Activated CD4-positive, alpha-beta T cell treated with anti-CD3 and anti-CD28 coated beads, Interleukin-2, amount 50 U/mL, for 4 hours (primary cell): ENCODE data around the gene TMTC4.
"Not testable (repeated sequence)": the region's sequence is repeated elsewhere in the genome, so short reads cannot be mapped to it uniquely, and the experiment has no call there.

ENCODE experiments used
- DNase-seq, 2 experiments: peaks; one replicate each; pipeline ENCODE4 v3.0.0-alpha.2; 2020

The TMTC4 gene

GRCh38 chr13:100581030-100581429 is 93.6 kb downstream of the TMTC4 start:
- no peak for DNase-seq

GRCh38 chr13:100580045-100580444 is 94.5 kb downstream of the TMTC4 start:
- no peak for DNase-seq

- DNase-seq = not testable (repeated sequence)
These were observed 97.4 kb downstream of the TMTC4 start for GRCh38 chr13:100577239-100577638.

GRCh38 chr13:100573121-100573520 is 101.5 kb downstream of the TMTC4 start:
- peak; percentile 73 to 75 for DNase-seq

DNA sequence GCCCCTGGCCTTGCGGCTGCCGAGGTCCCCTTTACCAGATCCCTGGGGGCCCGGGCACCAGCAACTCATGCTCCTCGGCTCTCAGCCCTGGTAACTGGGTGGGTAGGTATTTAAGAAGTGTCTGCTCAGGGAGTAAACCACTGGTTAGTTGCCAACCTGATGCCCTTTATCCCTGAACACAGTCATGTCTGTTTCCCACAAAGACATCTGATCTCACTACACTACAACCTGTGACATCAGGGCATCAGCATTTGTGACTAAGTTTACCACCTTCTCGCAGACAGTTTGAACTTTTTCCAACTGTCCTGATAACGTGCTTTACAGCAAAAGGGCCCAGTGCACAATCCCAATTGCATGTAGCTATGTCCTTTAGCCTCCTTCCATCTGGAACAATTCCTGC is 108.1 kb downstream of the TMTC4 start:
- no peak for DNase-seq

DNA sequence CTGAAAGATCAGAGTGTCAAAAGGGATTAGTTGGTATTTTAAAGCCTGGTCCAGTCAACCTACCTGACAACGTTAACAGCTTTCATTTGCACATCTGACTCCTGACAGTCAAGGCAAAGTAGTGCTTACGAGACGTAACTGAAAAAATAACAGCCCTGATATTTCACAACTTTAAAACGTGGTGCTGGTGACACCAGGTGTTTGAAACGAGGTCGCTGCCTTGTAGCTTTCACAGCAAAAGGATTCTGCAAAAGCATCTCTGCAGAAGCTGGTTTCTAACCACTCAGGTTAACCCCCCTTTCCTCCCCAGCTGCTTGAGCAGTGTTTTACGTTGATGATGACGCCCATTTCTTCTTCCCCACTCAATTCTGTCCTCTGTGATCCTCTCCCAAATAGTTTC is 109.3 kb downstream of the TMTC4 start:
- no peak for DNase-seq

GRCh38 chr13:100564444-100565223 is 110.0 kb downstream of the TMTC4 start:
- DNase-seq = no peak

- DNase-seq = no peak
These were observed 110.8 kb downstream of the TMTC4 start for GRCh38 chr13:100563779-100564178.

GRCh38 chr13:100561599-100562204 is 112.9 kb downstream of the TMTC4 start:
- DNase-seq = no peak

DNA sequence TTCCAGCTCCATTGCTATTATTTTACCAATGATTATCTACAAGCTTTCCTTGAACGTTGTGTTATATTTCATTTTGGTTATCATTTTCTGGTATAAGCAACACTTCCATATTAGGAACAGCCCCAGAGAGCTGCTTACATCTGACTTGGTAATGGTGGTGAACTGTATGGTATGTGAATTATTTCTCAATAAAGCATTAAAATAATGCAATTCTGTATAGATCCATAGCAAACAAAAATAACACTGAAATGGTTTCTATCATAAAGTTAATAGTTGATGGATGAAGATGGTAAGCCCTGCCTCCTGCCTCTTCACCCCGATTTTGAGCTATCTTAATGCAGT is 113.5 kb downstream of the TMTC4 start:
- no peak for DNase-seq

GRCh38 chr13:100560498-100561157 is 114.0 kb downstream of the TMTC4 start:
- no peak for DNase-seq

DNA sequence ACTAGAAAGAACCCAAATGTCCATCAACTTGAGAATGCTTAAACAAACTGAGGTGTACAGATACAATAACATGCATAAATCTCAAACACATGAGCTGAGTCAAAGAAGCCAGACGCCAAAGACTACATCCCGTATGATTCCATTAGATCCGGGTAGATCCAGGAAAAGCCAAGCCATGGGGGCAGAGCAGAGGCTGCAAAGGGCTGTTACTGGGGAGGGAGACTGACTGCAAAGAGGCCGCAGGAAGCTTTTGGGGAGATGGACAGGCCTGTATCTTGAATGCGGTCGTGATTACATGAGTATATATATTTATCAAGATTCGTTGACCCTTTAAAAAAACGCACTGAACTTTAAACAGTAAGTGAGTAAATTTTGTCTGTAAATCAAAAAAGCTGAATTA is 114.7 kb downstream of the TMTC4 start:
- DNase-seq = no peak
